ENCODE measurements around the gene SMCHD1.
"Not testable (repeated sequence)": the region's sequence is repeated elsewhere in the genome, so short reads cannot be mapped to it uniquely, and the experiment has no call there.

SMCHD1 gene

DNA sequence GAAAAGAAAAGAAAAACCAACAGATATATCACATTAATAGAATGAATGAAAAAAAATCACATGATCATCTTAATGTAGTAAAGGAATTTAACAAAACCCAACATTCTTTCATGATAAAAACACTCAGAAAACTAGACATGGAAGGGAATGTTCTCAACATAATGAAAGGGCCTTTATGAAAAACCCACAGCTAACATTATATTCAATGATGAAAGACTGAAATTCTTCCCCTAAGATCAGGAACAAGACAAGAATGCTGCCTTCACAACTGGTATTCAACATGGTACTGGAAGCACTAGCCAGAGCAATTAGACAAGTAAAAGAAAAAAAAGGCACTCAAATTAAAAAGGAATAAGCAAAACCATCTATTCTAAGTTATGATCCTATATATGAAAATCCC, 162.8 kb downstream of the SMCHD1 start:
- DNase-seq (ENCODE audit: low spot score) = no peak

- DNase-seq (ENCODE audit: low spot score) = no peak
Measured at GRCh38 chr18:2821695-2822094, 166.2 kb downstream of the SMCHD1 start.

GRCh38 chr18:2822213-2822921, 166.8 kb downstream of the SMCHD1 start:
- no peak for DNase-seq (ENCODE audit: low spot score)

GRCh38 chr18:2823202-2823601, 167.7 kb downstream of the SMCHD1 start:
- DNase-seq (ENCODE audit: low spot score) = no peak

- no peak for DNase-seq (ENCODE audit: low spot score)
Measured at GRCh38 chr18:2823966-2824365, 168.4 kb downstream of the SMCHD1 start.

GRCh38 chr18:2824865-2825264, 169.3 kb downstream of the SMCHD1 start:
- no peak for DNase-seq (ENCODE audit: low spot score)

GRCh38 chr18:2825613-2826175, 170.2 kb downstream of the SMCHD1 start:
- DNase-seq (ENCODE audit: low spot score) = no peak

DNA sequence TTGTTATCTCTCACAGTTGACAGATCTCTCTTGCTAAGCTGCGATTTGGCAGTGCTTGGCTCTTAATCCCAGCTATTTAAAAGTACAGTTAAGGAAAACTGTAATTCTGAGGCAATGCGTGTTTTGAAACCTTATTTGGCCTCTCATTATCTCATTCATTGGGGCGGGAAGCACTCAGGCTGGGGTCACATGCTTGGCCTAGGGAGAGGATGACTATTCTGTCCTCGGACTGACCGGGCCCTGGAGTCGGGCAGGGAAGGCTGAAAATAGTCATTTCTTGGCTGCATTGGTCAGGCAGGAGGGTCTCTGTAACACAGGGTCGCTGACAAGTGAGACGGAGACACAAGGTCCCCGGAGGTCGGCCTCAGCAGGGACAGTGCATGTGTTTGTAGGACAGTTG, 171.1 kb downstream of the SMCHD1 start:
- no peak for DNase-seq (ENCODE audit: low spot score)

DNA sequence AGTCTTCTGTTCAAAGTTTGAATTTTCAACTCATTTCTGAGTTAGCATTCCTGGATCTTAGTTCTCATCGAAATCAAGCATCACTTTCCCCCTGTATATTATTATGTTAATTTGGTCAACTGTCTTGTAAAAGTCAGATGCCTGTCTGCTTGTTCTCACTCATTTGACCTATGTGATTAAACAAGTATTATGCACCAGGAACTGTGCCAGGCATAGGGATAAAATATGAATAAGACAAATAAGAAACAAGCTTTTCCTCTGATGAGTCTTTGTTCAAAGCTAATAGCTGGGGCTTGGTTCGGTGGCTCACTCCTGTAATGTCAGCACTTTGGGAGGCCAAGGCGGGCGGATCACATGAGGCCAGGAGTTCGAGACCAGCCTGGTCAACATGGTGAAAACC, 171.5 kb downstream of the SMCHD1 start:
- no peak for DNase-seq (ENCODE audit: low spot score)

DNA sequence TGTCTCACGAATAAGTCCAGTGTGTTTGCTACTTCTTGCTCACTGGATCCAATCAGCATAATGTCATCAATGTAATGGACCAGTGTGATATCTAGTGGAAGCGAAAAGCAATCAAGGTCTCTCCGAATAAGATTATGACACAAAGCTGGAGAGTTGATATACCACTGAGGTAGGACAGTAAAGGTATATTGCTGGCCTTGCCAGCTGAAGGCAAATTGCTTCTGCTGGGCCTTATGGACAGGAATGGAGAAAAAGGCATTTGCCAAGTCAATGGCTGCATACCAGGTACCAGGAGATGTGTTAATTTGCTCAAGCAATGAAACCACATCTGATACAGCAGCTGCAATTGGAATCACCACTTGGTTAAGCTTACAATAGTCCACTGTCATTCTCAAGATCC, 180.6 kb downstream of the SMCHD1 start:
- DNase-seq (ENCODE audit: low spot score) = not testable (repeated sequence)

DNA sequence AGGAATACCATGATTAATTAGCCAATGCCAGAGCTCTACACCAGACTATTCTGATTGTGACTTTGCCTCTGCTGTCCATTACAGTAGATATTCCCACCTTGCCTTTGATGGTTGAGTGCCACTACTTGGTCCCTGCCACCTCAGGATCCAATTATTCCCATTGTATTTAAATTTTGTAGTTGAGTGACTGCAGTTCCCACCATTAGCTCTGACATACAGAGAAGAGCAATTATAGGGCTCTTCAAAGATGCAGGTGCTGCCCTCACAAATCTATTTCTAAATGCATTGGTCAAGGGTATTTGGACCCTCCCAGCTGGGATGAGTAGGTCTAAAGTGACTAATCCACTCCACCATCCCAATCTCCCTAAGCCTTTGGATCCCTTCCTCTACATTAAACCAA, 181.8 kb downstream of the SMCHD1 start:
- not testable (repeated sequence) for DNase-seq (ENCODE audit: low spot score)

DNA sequence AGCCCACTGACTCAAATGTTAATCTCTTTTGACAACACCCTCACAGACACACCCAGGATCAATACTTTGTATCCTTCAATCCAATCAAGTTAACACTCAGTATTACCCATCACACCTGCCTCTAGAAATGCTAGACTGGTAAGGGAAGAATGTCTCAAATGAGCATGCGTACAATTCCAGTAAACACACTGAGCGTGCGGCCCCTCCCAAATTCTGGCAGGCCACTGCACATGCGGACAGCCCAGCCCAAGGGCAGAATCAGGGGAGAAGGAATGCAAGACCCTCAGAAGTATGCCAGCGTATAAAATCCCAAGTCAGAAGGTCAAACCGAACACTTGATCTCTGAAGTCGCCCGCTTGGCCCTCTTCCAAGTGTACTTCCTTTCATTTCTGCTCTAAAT, 183.7 kb downstream of the SMCHD1 start:
- no peak for DNase-seq (ENCODE audit: low spot score)

DNA sequence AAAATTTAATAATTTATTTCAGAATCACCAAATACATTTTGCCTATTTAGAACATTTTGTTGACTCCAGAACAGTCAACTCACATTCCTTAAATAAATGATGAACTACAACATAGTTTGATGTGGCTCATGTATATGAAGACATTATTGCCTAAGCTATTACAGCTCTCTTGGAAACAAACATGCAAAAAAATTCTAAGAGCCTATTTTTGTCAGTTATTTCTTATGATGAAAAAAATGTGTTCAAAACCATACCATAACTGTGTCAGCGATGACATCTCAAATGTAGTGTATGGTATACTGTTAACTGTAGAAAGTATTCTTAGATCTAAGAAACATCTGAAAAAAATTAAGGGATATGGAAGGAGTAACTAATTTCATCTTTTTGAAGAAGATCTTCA, 185.0 kb downstream of the SMCHD1 start:
- no peak for DNase-seq (ENCODE audit: low spot score)

- DNase-seq (ENCODE audit: low spot score) = no peak
Measured at GRCh38 chr18:2843146-2843545, 187.6 kb downstream of the SMCHD1 start.

GRCh38 chr18:2845172-2845571, 189.6 kb downstream of the SMCHD1 start:
- DNase-seq (ENCODE audit: low spot score) = no peak

DNA sequence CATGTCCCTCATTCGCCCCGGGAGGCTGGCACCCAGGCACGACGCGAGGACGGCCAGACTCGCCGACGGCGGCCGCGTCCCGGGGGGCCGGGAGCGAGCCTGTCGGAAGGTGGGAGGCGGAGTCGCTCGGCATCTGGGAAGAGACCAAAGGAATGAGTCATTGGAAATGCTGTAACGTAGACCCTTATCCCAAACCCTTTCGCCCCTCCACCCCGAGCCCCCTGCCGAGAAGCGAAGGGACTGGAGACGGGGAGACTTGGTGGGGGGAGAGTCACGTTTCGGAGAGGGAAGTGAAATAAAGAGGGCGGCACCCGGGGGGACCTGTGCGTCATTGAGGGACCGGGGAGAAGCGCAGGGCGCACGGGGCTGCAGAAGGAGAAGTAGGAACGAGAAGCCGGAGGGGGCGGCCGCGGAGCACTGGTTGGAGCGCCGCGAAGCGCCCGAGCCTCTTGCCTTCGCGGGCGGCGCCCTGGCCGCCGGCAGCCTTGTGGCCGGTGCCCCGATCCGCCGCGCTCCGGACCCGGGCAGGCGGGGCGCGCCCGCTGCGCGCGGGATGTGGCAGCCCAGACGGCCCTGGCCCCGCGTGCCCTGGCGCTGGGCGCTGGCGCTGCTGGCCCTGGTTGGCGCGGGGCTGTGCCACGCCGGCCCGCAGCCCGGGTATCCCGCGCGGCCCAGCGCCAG, 191.2 kb downstream of the SMCHD1 start, which contains the start of gene EMILIN2:
TSS of gene EMILIN2 (plus strand) at position 371 of the 681 bp plus-strand sequence. CDS start at position 554, 183 bp downstream.
- DNase-seq (ENCODE audit: low spot score) = no peak

DNA sequence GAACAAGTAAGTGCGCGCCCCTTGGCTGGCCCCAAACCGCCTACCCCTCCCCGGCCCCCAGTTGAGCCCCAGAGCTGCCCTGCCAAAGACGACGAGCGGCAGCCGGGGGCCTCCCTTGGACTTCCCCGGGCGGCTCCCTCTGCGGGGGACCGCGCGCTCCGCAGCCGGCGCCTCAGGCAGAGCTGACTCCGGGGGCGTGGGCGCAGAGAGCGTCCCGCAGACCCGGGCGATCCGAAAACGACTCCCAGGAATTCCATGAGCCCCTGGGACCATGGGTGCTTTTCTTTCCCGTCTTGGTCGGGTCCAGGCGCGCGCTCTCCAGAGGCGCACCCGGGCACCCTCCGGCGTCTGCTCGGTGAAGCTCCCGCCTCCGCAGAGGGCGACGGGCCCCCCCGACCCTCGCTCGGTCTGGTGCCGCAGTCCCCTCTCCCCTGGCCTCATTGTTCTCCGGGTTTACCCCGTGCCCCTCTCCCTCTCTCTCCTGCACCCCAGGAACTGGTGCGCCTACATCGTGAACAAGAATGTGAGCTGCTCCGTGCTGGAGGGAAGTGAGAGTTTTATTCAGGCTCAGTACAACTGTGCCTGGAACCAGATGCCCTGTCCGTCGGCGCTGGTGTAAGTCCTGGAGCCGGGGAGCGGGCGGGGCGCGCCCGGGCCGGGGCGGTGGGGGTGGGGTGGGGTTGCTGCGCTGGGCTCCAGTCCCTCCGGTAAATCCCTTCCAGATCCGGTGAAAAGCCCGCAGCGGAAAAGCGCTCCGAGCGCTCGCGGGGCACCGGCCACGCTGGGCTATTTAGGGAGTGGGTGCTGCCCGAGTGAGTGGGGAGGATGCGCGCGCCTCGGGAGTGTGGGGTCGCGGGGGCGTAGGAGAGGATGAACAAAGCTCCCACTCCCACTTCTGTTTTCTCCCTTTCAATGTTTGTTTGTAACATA, 192.1 kb downstream of the SMCHD1 start:
- DNase-seq (ENCODE audit: low spot score) = no peak

DNA sequence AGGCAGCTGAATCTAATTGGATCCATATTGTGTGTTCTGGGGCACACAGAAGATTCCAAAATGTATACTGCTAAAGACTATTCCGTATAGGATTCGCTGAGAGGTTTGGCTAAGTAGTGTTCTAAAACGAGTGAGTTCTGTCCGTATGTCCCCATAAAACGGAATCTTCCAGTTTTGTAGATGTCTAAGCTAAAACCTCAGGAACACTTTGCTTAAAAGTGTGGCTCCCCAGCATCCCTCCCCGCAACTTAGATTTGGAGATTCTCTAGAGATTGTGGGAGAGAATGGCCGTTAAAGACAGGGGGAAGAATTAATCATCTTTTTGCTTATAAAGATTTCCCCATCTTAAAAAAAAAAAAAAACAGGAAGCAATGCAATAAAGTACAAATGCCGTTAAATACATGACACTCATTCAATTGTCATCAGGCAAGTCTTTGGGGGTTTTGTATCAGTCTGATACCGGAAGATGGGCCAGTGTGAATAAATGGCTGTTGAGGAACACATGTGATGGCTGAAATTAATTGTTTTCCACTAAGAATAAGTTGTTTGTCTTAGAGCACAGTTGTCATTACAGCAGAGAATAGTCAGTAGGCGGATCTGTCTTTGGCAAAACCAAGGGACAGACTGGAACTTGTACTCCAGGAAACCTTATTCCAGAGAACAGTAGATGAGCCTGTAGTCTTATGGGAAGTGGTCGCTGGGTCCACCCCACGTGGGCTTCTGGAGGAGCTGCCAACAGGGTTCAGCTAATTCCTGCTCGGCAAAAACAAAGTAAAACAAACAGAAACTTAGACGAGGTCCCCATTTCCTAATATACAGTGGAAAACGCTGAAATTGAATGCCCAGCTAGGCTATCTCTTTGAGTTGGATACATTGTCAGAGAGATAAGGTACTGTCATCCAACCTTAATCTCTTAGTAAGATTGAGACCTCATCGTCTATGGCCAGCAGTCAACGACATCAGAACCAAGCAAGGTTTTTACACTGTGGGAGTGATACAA, 193.0 kb downstream of the SMCHD1 start:
- no peak for DNase-seq (ENCODE audit: low spot score)

DNA sequence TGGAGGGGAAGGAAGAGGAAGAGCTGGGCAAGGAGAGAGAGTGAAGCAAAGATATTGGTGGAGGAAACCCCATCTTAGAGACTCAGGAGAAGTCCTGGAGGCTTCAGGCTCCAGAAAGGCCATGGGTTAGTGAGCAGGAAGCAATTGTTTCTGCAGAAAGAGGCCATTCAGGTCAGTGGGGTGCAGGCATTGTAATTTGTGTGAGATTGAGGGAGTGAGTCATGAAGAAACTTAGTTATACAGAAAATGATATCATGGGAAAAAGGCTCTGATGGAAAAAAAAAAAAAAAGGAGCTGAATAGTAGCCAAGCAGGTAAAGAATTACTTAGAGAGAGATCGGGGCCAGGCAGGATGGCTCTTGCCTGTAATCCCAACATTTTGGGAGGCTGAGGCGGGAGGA, 195.3 kb downstream of the SMCHD1 start:
- no peak for DNase-seq (ENCODE audit: low spot score)

DNA sequence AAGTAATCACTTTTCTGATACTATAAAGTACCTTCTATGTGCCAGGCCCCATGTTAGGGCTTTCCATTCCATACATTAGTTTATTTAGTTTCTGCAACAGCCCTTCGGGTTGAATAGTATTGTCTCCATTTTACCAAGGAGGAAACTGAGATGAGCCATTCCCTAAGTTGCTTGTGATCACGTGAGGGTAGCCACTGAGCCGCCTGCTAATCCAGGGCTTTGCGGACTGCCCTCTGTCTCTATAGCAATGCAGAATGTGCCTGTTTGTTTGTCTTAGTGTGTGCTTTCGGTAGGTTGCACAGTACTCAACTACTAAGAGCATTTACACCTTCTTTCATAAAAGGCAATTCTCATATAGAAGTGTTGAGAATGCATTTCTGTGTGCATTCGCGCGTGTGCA, 196.2 kb downstream of the SMCHD1 start:
- DNase-seq (ENCODE audit: low spot score) = no peak

DNA sequence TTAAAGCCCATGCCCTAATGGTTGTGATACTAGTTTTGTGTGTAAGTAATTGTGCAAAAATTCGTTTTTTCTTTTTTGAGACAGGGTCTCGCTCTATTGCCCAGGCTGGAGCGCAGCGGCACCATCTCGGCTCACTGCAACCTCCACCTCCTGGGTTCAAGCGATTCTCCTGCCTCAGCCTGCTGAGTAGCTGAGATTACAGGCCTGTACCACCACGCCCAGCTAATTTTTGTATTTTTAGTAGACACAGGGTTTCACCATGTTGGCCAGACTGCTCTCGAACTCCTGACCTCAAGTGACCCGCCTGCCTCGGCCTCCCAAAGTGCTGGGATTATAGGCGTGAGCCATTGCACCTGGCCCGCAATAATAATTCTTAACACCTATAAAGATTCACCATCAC, 196.9 kb downstream of the SMCHD1 start:
- DNase-seq (ENCODE audit: low spot score) = not testable (repeated sequence)
